ENCODE data around the gene EDC4. TPM values are rescaled to one million over a fixed set of nuclear protein-coding genes. Genes with fewer than 3 reads are reported as not detected.

The EDC4 gene
- polyA plus RNA-seq, 2 of the 4 experiments (the other 2 are of a cell fraction): 21.0 to 54.9 TPM

DNA sequence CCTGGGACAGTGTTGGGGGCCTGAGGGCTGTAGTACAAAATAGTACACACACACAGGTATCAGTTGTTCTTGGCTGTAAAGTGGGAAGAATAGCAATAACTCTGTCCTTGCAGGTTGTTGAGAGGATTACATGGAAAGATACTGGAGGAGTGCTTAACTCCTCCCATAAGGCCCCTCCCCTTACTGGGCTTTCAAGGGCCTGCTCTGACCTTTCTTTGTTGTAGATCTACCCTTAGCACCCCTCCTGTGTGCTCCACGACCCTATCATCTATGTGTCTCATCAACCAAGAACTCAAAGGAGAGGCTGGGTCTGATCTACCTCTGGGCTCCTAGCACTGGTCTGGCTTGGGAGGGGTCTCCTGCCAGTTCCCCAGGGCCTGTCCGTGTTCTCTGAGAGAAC is 8.3 kb upstream of the EDC4 start:
- H3K4me2 ChIP-seq: no peak overlapping the region
- TF ChIP-seq CBX8 (IDR thresholded peaks at IDR 0.05) (no peak), RFX5 (IDR thresholded peaks at IDR 0.05) (no peak), ZNF302 (CRISPR knock-in tag; IDR thresholded peaks at IDR 0.05) (no peak), ZSCAN20 (CRISPR knock-in tag; IDR thresholded peaks at IDR 0.05) (no peak), RCOR1 (IDR thresholded peaks at IDR 0.05; ENCODE audit: low read depth, low read length) (no peak), NPAS2 (CRISPR knock-in tag; IDR thresholded peaks at IDR 0.05; ENCODE audit: borderline replicate concordance) (no peak), HOXB13 (CRISPR knock-in tag; IDR thresholded peaks at IDR 0.05; ENCODE audit: low read depth) (no peak), FOSB (CRISPR knock-in tag; IDR thresholded peaks at IDR 0.05) (no peak)
- TF ChIP-seq, protein P1, sequence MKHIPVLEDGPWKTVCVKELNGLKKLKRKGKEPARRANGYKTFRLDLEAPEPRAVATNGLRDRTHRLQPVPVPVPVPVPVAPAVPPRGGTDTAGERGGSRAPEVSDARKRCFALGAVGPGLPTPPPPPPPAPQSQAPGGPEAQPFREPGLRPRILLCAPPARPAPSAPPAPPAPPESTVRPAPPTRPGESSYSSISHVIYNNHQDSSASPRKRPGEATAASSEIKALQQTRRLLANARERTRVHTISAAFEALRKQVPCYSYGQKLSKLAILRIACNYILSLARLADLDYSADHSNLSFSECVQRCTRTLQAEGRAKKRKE (CRISPR knock-in tag; IDR thresholded peaks at IDR 0.05; ENCODE audit: low read depth): no peak
- no peak overlapping the region for H3K4me3 ChIP-seq
- POLR2A ChIA-PET: no interaction called here
- FAIRE-seq (no peak), DNase-seq (ENCODE audit: low read depth in 1 of 2, low spot score in 1 of 2) (no peak), ATAC-seq (peak; percentile 32 to 57; a peak in 4 of 6 replicates)
- WGBS (ENCODE audit: missing lambda C conversion rate): 83% methylated on average over 2 of the region's 2 CpGs
- no peak overlapping the region for H3K27ac ChIP-seq
- peaks cover 32% of the 10 kb centered on the region for H3K4me1 ChIP-seq
- H3K9me3 ChIP-seq: no peaks in the 10 kb centered on the region
- CTCF ChIA-PET: interaction anchor here (0.6 to 9.3 kb wide), 10 partner anchors 9 to 580 kb away, joined by 3 to 86 read pairs (median 4); partner anchors contain the start of gene NRN1L

DNA sequence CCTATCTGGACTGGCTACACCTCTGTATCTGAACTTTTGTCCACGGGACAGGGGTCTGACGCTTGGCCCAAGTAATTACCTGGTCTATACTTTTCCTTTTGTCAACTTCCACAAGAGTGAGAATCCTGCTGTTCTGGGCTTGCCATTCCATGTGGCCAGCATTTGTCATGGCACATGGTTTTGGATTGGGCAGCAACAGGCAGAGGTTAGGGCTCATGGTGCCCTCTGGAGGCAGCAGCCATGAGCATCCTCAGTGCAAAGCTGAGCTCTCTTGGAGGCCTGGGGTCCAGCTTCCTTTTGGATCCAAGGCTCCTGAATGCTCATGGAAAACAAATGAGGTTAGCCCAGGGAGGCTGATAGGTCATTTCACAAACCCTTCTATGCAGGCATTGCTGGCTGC is 7.5 kb upstream of the EDC4 start:
- Histone ChIP-seq H3K9me3 (no peaks in the 10 kb centered on the region), H3K4me2 (no peak overlapping the region), H3K27ac (no peak overlapping the region), H3K4me1 (peaks cover 36% of the 10 kb centered on the region), H3K4me3 (no peak overlapping the region)
- DNase-seq (ENCODE audit: low read depth in 1 of 2, low spot score in 1 of 2): peak; percentile 69 to 72
- no peak for FAIRE-seq
- POLR2A ChIA-PET: interaction anchor here (0.7 kb wide), 2 partner anchors 46 to 337 kb away, joined by 3 read pairs; partner anchors contain the start of gene RIPOR1
- ATAC-seq: peak; percentile 84 to 88
- WGBS (ENCODE audit: missing lambda C conversion rate): 96% methylated on average over 2 of the region's 2 CpGs
- TF ChIP-seq RAD21 (conservative IDR thresholded peaks at IDR 0.05 in 1 of 2, IDR thresholded peaks at IDR 0.05 in 1 of 2): peak; percentile 43 to 65; a peak in 4 of 5 replicates
- TF ChIP-seq PHF8 (IDR thresholded peaks at IDR 0.05; ENCODE audit: borderline replicate concordance, low read depth): no peak
- peak; percentile 90; the same call in 1 of the 2 replicates for TF ChIP-seq MYC (IDR thresholded peaks at IDR 0.05; ENCODE audit: borderline replicate concordance, low read length)
- TF ChIP-seq, protein P2, sequence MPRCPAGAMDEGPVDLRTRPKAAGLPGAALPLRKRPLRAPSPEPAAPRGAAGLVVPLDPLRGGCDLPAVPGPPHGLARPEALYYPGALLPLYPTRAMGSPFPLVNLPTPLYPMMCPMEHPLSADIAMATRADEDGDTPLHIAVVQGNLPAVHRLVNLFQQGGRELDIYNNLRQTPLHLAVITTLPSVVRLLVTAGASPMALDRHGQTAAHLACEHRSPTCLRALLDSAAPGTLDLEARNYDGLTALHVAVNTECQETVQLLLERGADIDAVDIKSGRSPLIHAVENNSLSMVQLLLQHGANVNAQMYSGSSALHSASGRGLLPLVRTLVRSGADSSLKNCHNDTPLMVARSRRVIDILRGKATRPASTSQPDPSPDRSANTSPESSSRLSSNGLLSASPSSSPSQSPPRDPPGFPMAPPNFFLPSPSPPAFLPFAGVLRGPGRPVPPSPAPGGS (IDR thresholded peaks at IDR 0.05): no peak
- TF ChIP-seq, protein P3, sequence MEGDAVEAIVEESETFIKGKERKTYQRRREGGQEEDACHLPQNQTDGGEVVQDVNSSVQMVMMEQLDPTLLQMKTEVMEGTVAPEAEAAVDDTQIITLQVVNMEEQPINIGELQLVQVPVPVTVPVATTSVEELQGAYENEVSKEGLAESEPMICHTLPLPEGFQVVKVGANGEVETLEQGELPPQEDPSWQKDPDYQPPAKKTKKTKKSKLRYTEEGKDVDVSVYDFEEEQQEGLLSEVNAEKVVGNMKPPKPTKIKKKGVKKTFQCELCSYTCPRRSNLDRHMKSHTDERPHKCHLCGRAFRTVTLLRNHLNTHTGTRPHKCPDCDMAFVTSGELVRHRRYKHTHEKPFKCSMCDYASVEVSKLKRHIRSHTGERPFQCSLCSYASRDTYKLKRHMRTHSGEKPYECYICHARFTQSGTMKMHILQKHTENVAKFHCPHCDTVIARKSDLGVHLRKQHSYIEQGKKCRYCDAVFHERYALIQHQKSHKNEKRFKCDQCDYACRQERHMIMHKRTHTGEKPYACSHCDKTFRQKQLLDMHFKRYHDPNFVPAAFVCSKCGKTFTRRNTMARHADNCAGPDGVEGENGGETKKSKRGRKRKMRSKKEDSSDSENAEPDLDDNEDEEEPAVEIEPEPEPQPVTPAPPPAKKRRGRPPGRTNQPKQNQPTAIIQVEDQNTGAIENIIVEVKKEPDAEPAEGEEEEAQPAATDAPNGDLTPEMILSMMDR (IDR thresholded peaks at IDR 0.05): peak; percentile 36
- TF ChIP-seq, protein P4, sequence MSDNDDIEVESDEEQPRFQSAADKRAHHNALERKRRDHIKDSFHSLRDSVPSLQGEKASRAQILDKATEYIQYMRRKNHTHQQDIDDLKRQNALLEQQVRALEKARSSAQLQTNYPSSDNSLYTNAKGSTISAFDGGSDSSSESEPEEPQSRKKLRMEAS (IDR thresholded peaks at IDR 0.05): peak; percentile 87
- CTCF ChIA-PET: interaction anchor here (0.7 to 9.3 kb wide), 11 partner anchors 9 to 193 kb away, joined by 3 to 86 read pairs (median 4); partner anchors contain the start of genes NRN1L and TSNAXIP1

DNA sequence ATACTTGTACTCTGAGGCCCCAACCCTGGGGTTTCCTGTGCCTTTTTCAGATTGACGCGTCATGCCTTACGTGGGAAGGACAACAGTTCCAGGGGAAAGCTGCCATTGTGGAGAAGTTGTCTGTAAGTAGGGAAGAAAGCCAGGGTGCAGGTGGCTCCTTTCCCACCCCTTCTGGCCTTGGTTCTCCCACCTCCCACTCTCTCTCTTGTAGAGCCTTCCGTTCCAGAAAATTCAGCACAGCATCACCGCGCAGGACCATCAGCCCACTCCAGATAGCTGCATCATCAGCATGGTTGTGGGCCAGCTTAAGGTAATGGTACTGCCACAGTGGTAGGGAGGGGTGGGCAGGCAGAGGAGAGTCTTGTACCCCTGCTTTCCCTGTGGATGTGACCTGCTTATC is 4.6 kb upstream of the EDC4 start:
- Histone ChIP-seq H3K27ac (no peak overlapping the region), H3K4me2 (no peak overlapping the region), H3K4me1 (peaks cover 16% of the 10 kb centered on the region; the same call in 2 of the 3 replicates), H3K4me3 (no peak overlapping the region), H3K9me3 (no peaks in the 10 kb centered on the region)
- ChIA-PET POLR2A (no interaction called here), CTCF (interaction anchor here (0.6 to 8.8 kb wide), 4 partner anchors 16 to 52 kb away, joined by 3 to 65 read pairs (median 4); no protein-coding TSS in a partner anchor)
- TF ChIP-seq, protein P3 (IDR thresholded peaks at IDR 0.05): no peak
- no peak for TF ChIP-seq KDM1A (IDR thresholded peaks at IDR 0.05; ENCODE audit: low read depth)
- no peak for TF ChIP-seq RNF2 (IDR thresholded peaks at IDR 0.05; ENCODE audit: borderline replicate concordance, low read depth)
- TF ChIP-seq JUN (IDR thresholded peaks at IDR 0.05): no peak
- TF ChIP-seq KDM5A (IDR thresholded peaks at IDR 0.05): no peak
- TF ChIP-seq, protein P5, sequence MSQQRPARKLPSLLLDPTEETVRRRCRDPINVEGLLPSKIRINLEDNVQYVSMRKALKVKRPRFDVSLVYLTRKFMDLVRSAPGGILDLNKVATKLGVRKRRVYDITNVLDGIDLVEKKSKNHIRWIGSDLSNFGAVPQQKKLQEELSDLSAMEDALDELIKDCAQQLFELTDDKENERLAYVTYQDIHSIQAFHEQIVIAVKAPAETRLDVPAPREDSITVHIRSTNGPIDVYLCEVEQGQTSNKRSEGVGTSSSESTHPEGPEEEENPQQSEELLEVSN (IDR thresholded peaks at IDR 0.05; ENCODE audit: borderline replicate concordance, low read depth): no peak
- no peak for TF ChIP-seq ZNF302 (CRISPR knock-in tag; IDR thresholded peaks at IDR 0.05)
- TF ChIP-seq CHD2 (IDR thresholded peaks at IDR 0.05; ENCODE audit: low read length, partially characterized antibody): no peak
- no peak for TF ChIP-seq RARB (CRISPR knock-in tag; IDR thresholded peaks at IDR 0.05)
- TF ChIP-seq, protein P6, sequence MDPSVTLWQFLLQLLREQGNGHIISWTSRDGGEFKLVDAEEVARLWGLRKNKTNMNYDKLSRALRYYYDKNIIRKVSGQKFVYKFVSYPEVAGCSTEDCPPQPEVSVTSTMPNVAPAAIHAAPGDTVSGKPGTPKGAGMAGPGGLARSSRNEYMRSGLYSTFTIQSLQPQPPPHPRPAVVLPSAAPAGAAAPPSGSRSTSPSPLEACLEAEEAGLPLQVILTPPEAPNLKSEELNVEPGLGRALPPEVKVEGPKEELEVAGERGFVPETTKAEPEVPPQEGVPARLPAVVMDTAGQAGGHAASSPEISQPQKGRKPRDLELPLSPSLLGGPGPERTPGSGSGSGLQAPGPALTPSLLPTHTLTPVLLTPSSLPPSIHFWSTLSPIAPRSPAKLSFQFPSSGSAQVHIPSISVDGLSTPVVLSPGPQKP (IDR thresholded peaks at IDR 0.05; ENCODE audit: low read depth, low read length): no peak
- TF ChIP-seq ZSCAN20 (CRISPR knock-in tag; IDR thresholded peaks at IDR 0.05): no peak
- DNase-seq (ENCODE audit: low read depth in 1 of 2, low spot score in 1 of 2) (no peak), FAIRE-seq (no peak), ATAC-seq (no peak)
- 90% methylated on average over 6 of the region's 6 CpGs for WGBS (ENCODE audit: missing lambda C conversion rate)

All from A549 (cell line).